Measurements from ENCODE around the gene KIRREL3. TPM values are rescaled to one million over a fixed set of nuclear protein-coding genes. Genes with fewer than 3 reads are reported as not detected.

KIRREL3 gene
- total and polyA plus RNA-seq, 2 donors (not counting 3 experiments of a cell fraction or from before 2014, with no cell fraction given) = not detected

GRCh38 chr11:126475014-126475991 lies 525.3 kb downstream of the KIRREL3 start:
- no peaks in the 10 kb centered on the region for H3K9me3 ChIP-seq (replicated peaks; ENCODE audit: control insufficient read depth, insufficient read depth, low read length)
- intact Hi-C loops (cut with micrococcal nuclease) = no loop called here
- FAIRE-seq (no peak), DNase-seq (ENCODE audit: low read depth, low spot score) (no peak)
- H3K4me2 ChIP-seq (ENCODE audit: insufficient read depth, low read length) = no peak overlapping the region
- H3K36me3 ChIP-seq (ENCODE audit: control insufficient read depth in 2 of 2, extremely low read depth in 1 of 2, insufficient read depth in 2 of 2, low read length in 2 of 2) = no peaks in the 10 kb centered on the region
- H2AFZ ChIP-seq (ENCODE audit: low read depth, low read length) = peak overlapping the region; percentile 3
- H4K20me1 ChIP-seq (replicated peaks; ENCODE audit: control insufficient read depth, extremely low read depth, insufficient read depth, low read length) = no peaks in the 10 kb centered on the region
- no peak overlapping the region for H3K4me3 ChIP-seq (replicated peaks in 1 of 3; ENCODE audit: insufficient read depth in 1 of 3, low read depth in 1 of 3, low read length in 3 of 3)
- no TSS peak for BruUV-seq (replicated peaks)
- H3K27ac ChIP-seq (ENCODE audit: insufficient read depth, low read depth, low read length) = no peak overlapping the region
- H3K27me3 ChIP-seq (ENCODE audit: control insufficient read depth in 2 of 2, insufficient read depth in 2 of 2, low read length in 2 of 2) = no peaks in the 10 kb centered on the region
- no peaks in the 10 kb centered on the region for H3K9me1 ChIP-seq (replicated peaks; ENCODE audit: control insufficient read depth, extremely low read depth, insufficient read depth, low read length)
- dilution Hi-C loops (cut with MboI; ENCODE audit: extremely low pct_ligation_motif_present, low sequenced_read_pairs) = no loop called here
- ChIA-PET CTCF (interaction anchor here (1.4 to 3.4 kb wide), 2 partner anchors 35 to 165 kb away, joined by 5 to 10 read pairs; no protein-coding TSS in a partner anchor), POLR2A (no interaction called here)
- H3K79me2 ChIP-seq (ENCODE audit: control insufficient read depth, insufficient read depth, low read length) = no peaks in the 10 kb centered on the region
- no peaks in the 10 kb centered on the region for H3K4me1 ChIP-seq (ENCODE audit: control insufficient read depth, extremely low read depth, insufficient read depth, low read length)
- H3K9ac ChIP-seq (replicated peaks; ENCODE audit: extremely low read depth, insufficient read depth, low read length) = no peak overlapping the region
- TF ChIP-seq JUN (IDR thresholded peaks at IDR 0.05; ENCODE audit: borderline replicate concordance, insufficient read depth, insufficient read length, low read depth) (no peak), EZH2 (IDR thresholded peaks at IDR 0.05; ENCODE audit: borderline replicate concordance, low read depth, low read length, severe bottlenecking) (no peak), MYC (IDR thresholded peaks at IDR 0.05; ENCODE audit: low read depth, low read length) (no peak), POLR2AphosphoS5 (IDR thresholded peaks at IDR 0.05; ENCODE audit: insufficient read depth, low read depth, low read length) (no peak), POLR2A (IDR thresholded peaks at IDR 0.05; ENCODE audit: low read depth, low read length) (no peak), GATA2 (IDR thresholded peaks at IDR 0.05; ENCODE audit: insufficient read depth, insufficient read length, low read depth, low read length) (no peak), CTCF (IDR thresholded peaks at IDR 0.05; ENCODE audit: extremely low read depth in 1 of 2, insufficient read depth in 1 of 2, low read depth in 1 of 2, low read length in 2 of 2) (no peak)

Measured in endothelial cell of umbilical vein (primary cell).